ENCODE data around the gene KRTCAP2.

The KRTCAP2 gene

GRCh38 chr1:155174324-155175280, 1.5 kb upstream of the KRTCAP2 start:
- TF ChIP-seq CTCF (conservative IDR thresholded peaks at IDR 0.05; ENCODE audit: low read depth, low read length), result no peak
- DNase-seq (ENCODE audit: low read depth), result peak; percentile 37
- H3K4me3 ChIP-seq (ENCODE audit: low read depth, low read length), result peak overlapping the region; percentile 97

GRCh38 chr1:155173478-155174323, 597 bp upstream of the KRTCAP2 start, which contains the start of gene TRIM46:
Gene TRIM46, plus strand, starts transcription at chr1:155173849. Its CDS starts 118 bp downstream, at chr1:155173967.
- no peak for TF ChIP-seq CTCF (conservative IDR thresholded peaks at IDR 0.05; ENCODE audit: low read depth, low read length)
- DNase-seq (ENCODE audit: low read depth), result peak; percentile 59
- peak within 1 kb of the TSS; percentile 97 for H3K4me3 ChIP-seq (ENCODE audit: low read depth, low read length)

GRCh38 chr1:155171836-155172731, 1.0 kb downstream of the KRTCAP2 start:
- peak overlapping the region; percentile 97 for H3K4me3 ChIP-seq (ENCODE audit: low read depth, low read length)
- no peak for TF ChIP-seq CTCF (conservative IDR thresholded peaks at IDR 0.05; ENCODE audit: low read depth, low read length)
- DNase-seq (ENCODE audit: low read depth), result no peak

GRCh38 chr1:155170806-155171205, 2.3 kb downstream of the KRTCAP2 start:
- no peak for TF ChIP-seq CTCF (conservative IDR thresholded peaks at IDR 0.05; ENCODE audit: low read depth, low read length)
- no peak for DNase-seq (ENCODE audit: low read depth)

GRCh38 chr1:155170101-155170785, 2.9 kb downstream of the KRTCAP2 start:
- no peak for TF ChIP-seq CTCF (conservative IDR thresholded peaks at IDR 0.05; ENCODE audit: low read depth, low read length)
- DNase-seq (ENCODE audit: low read depth), result no peak
- H3K4me3 ChIP-seq (ENCODE audit: low read depth, low read length), result no peak overlapping the region

More at GRCh38 chr1:155170806-155171205, 2.3 kb downstream of the KRTCAP2 start:
- no peak overlapping the region for H3K4me3 ChIP-seq (ENCODE audit: low read depth, low read length)

GRCh38 chr1:155169541-155169940, 3.6 kb downstream of the KRTCAP2 start:
- no peak for TF ChIP-seq CTCF (conservative IDR thresholded peaks at IDR 0.05; ENCODE audit: low read depth, low read length)
- no peak overlapping the region for H3K4me3 ChIP-seq (ENCODE audit: low read depth, low read length)
- DNase-seq (ENCODE audit: low read depth), result no peak
